ENCODE results near the gene ZNF774. TPM values are rescaled to one million over a fixed set of nuclear protein-coding genes. Genes with fewer than 3 reads are reported as not detected.

Gene ZNF774
- total RNA-seq, 3 donors from 2014 or later: 11.8 to 17.8 (median 15.4) TPM

GRCh38 chr15:90401495-90401894, 49.4 kb downstream of the ZNF774 start:
- no peak for TF ChIP-seq CTCF (IDR thresholded peaks at IDR 0.05)
- Histone ChIP-seq H3K9me3 (no peaks in the 10 kb centered on the region), H3K4me1 (ENCODE audit: low read depth) (peaks cover 70% of the 10 kb centered on the region), H3K4me3 (no peak overlapping the region), H3K36me3 (ENCODE audit: low read depth) (no peaks in the 10 kb centered on the region)
- DNase-seq (peak in 1 of 3 donors; percentile 1), ATAC-seq (peak; percentile 15)
- intact Hi-C loops (cut with DNase I, micrococcal nuclease): no loop called here

- peak in 1 of 3 donors; percentile 28 for DNase-seq
These were observed 50.1 kb downstream of the ZNF774 start for GRCh38 chr15:90402223-90402622.

GRCh38 chr15:90402767-90403166, 50.7 kb downstream of the ZNF774 start:
- no peak overlapping the region for H3K4me3 ChIP-seq
- intact Hi-C loops (cut with DNase I, micrococcal nuclease): no loop called here
- no peaks in the 10 kb centered on the region for H3K9me3 ChIP-seq
- no peak for TF ChIP-seq CTCF (IDR thresholded peaks at IDR 0.05)
- DNase-seq (peak in 1 of 3 donors; percentile 3), ATAC-seq (no peak)
- H3K36me3 ChIP-seq (ENCODE audit: low read depth): no peaks in the 10 kb centered on the region
- H3K4me1 ChIP-seq (ENCODE audit: low read depth): peaks cover 71% of the 10 kb centered on the region

More at GRCh38 chr15:90402223-90402622, 50.1 kb downstream of the ZNF774 start:
- no peak for TF ChIP-seq CTCF (IDR thresholded peaks at IDR 0.05)
- Histone ChIP-seq H3K4me3 (no peak overlapping the region), H3K9me3 (no peaks in the 10 kb centered on the region), H3K4me1 (ENCODE audit: low read depth) (peaks cover 71% of the 10 kb centered on the region), H3K36me3 (ENCODE audit: low read depth) (no peaks in the 10 kb centered on the region)
- ATAC-seq: peak; percentile 71
- intact Hi-C loops (cut with DNase I, micrococcal nuclease): no loop called here

- peaks cover 69% of the 10 kb centered on the region for H3K4me1 ChIP-seq (ENCODE audit: low read depth)
- ATAC-seq (no peak), DNase-seq (no peak)
- no peaks in the 10 kb centered on the region for H3K9me3 ChIP-seq
- H3K4me3 ChIP-seq: no peak overlapping the region
- no peaks in the 10 kb centered on the region for H3K36me3 ChIP-seq (ENCODE audit: low read depth)
- intact Hi-C loops (cut with DNase I, micrococcal nuclease): no loop called here
- TF ChIP-seq CTCF (IDR thresholded peaks at IDR 0.05): no peak
These were observed 53.0 kb downstream of the ZNF774 start for GRCh38 chr15:90405055-90405607.

- intact Hi-C loops (cut with DNase I, micrococcal nuclease): no loop called here
- ATAC-seq: no peak
These were observed 55.3 kb downstream of the ZNF774 start for GRCh38 chr15:90407336-90407735.

More at GRCh38 chr15:90407336-90407735, 55.3 kb downstream of the ZNF774 start:
- no peak overlapping the region for H3K4me3 ChIP-seq
- no peaks in the 10 kb centered on the region for H3K9me3 ChIP-seq
- TF ChIP-seq CTCF (IDR thresholded peaks at IDR 0.05): no peak
- DNase-seq: no peak
- H3K36me3 ChIP-seq (ENCODE audit: low read depth): no peaks in the 10 kb centered on the region
- peaks cover 56% of the 10 kb centered on the region for H3K4me1 ChIP-seq (ENCODE audit: low read depth)

Data from mucosa of descending colon (tissue), 3 donors.